ENCODE measurements around the gene C1QTNF5.

DNA sequence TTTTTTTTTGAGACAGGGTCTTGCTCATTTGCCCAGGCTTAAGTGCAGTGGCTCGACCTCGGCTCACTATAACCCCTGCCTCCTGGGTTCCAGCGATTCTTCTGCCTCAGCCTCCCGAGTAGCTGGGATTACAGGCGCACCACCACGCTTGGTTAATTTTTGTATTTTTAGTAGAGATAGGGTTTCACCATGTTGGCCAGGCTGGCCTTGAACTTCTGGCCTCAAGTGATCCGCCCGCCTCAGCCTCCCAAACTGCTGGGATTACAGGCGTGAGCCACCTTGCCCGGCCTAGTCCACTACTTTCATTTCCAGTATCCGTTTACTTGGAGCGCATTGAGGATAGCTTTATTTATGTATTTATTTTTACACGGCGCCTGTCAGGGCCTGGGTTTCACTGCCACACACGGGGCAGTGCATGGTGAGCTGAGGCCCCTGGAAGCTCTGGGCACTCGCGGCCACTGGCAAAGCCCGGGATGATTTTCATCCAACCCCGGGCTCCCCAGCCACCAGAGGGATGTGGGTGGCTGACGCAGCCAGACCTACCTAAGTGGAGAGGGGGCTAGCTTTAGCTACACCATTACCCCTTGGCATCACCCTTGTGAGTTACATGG is 17.7 kb downstream of the C1QTNF5 start:
- TF ChIP-seq ZBTB7A (IDR thresholded peaks at IDR 0.05; ENCODE audit: low read depth) (no peak), RAD21 (IDR thresholded peaks at IDR 0.05; ENCODE audit: low read depth) (no peak), TAF1 (IDR thresholded peaks at IDR 0.05; ENCODE audit: low read depth) (no peak), EP300 (IDR thresholded peaks at IDR 0.05; ENCODE audit: borderline replicate concordance) (no peak), YY1 (IDR thresholded peaks at IDR 0.05; ENCODE audit: low read depth) (no peak), CREB1 (IDR thresholded peaks at IDR 0.05; ENCODE audit: low read depth) (no peak), EGR1 (IDR thresholded peaks at IDR 0.05) (no peak), FOXM1 (IDR thresholded peaks at IDR 0.05; ENCODE audit: borderline replicate concordance, low read depth) (no peak), CEBPB (IDR thresholded peaks at IDR 0.05) (no peak), NFIC (IDR thresholded peaks at IDR 0.05) (no peak), TEAD4 (IDR thresholded peaks at IDR 0.05) (no peak)
- TF ChIP-seq, protein P1, sequence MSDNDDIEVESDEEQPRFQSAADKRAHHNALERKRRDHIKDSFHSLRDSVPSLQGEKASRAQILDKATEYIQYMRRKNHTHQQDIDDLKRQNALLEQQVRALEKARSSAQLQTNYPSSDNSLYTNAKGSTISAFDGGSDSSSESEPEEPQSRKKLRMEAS (IDR thresholded peaks at IDR 0.05), result no peak
- TF ChIP-seq, protein P2, sequence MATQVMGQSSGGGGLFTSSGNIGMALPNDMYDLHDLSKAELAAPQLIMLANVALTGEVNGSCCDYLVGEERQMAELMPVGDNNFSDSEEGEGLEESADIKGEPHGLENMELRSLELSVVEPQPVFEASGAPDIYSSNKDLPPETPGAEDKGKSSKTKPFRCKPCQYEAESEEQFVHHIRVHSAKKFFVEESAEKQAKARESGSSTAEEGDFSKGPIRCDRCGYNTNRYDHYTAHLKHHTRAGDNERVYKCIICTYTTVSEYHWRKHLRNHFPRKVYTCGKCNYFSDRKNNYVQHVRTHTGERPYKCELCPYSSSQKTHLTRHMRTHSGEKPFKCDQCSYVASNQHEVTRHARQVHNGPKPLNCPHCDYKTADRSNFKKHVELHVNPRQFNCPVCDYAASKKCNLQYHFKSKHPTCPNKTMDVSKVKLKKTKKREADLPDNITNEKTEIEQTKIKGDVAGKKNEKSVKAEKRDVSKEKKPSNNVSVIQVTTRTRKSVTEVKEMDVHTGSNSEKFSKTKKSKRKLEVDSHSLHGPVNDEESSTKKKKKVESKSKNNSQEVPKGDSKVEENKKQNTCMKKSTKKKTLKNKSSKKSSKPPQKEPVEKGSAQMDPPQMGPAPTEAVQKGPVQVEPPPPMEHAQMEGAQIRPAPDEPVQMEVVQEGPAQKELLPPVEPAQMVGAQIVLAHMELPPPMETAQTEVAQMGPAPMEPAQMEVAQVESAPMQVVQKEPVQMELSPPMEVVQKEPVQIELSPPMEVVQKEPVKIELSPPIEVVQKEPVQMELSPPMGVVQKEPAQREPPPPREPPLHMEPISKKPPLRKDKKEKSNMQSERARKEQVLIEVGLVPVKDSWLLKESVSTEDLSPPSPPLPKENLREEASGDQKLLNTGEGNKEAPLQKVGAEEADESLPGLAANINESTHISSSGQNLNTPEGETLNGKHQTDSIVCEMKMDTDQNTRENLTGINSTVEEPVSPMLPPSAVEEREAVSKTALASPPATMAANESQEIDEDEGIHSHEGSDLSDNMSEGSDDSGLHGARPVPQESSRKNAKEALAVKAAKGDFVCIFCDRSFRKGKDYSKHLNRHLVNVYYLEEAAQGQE (IDR thresholded peaks at IDR 0.05; ENCODE audit: low read depth), result no peak

Data from Ishikawa (cell line).